KBM-7 (cell line): ENCODE results near the gene SLCO2A1.

Source experiments
- DNase-seq: peaks from one replicate; pipeline ENCODE4 v3.0.0-alpha.2; 2015
- in situ Hi-C: fragments of 300-500 bp; cut with MboI; formaldehyde crosslinking; loops from 2 replicates; pipeline ENCODE4 v1.14.3; 2020; ENCODE audit warnings: low sequenced_read_pairs, low pct_unique_long_range_greater_than_20kb, mixed read lengths

The SLCO2A1 gene

GRCh38 chr3:133882986-133883586, 146.6 kb downstream of the SLCO2A1 start:
- no peak for DNase-seq
- in situ Hi-C loops, result no loop called here

GRCh38 chr3:133881939-133882825, 147.5 kb downstream of the SLCO2A1 start:
- in situ Hi-C loops, result no loop called here
- peak; percentile 57 for DNase-seq

- in situ Hi-C loops, result no loop called here
These were observed 148.2 kb downstream of the SLCO2A1 start for GRCh38 chr3:133881492-133881891.

GRCh38 chr3:133880886-133881455, 148.8 kb downstream of the SLCO2A1 start:
- no peak for DNase-seq
- in situ Hi-C loops, result no loop called here

More at GRCh38 chr3:133881492-133881891, 148.2 kb downstream of the SLCO2A1 start:
- no peak for DNase-seq

GRCh38 chr3:133880287-133880686, 149.4 kb downstream of the SLCO2A1 start:
- DNase-seq, result no peak

GRCh38 chr3:133878518-133878917, 151.2 kb downstream of the SLCO2A1 start:
- no peak for DNase-seq
- in situ Hi-C loops, result no loop called here

More at GRCh38 chr3:133880287-133880686, 149.4 kb downstream of the SLCO2A1 start:
- in situ Hi-C loops, result no loop called here
